Skeletal muscle tissue (tissue), 4 donors: ENCODE results near the gene EDEM2. TPM values are rescaled to one million over a fixed set of nuclear protein-coding genes. Genes with fewer than 3 reads are reported as not detected.
"Not testable (repeated sequence)": the region's sequence is repeated elsewhere in the genome, so short reads cannot be mapped to it uniquely, and the experiment has no call there.

Experiments used
- H3K27ac ChIP-seq: one replicate; pipeline ENCODE4 v1.7.0; 2013; ENCODE audit warnings: mild to moderate bottlenecking, low read depth, low read length, inconsistent platforms
- H3K27me3 ChIP-seq, 3 donors: one replicate each; pipeline ENCODE4 v1.7.0; 2013; ENCODE audit warnings: low read length in 3 of 3; ENCODE audit not compliant: control insufficient read depth in 3 of 3, insufficient read depth in 3 of 3
- H3K36me3 ChIP-seq, 3 donors: one replicate each; pipeline ENCODE4 v1.7.0; 2013; ENCODE audit warnings: low read length in 3 of 3; ENCODE audit not compliant: control insufficient read depth in 3 of 3, insufficient read depth in 3 of 3
- H3K4me1 ChIP-seq, 3 donors: one replicate each; pipeline ENCODE4 v1.7.0; 2013; ENCODE audit warnings: low read length in 3 of 3, mild to moderate bottlenecking in 3 of 3; ENCODE audit not compliant: control insufficient read depth in 3 of 3, insufficient read depth in 3 of 3
- H3K4me3 ChIP-seq, 3 donors: one replicate each; pipeline ENCODE4 v1.7.0; 2013; ENCODE audit warnings: low read length in 3 of 3
- H3K9ac ChIP-seq, 3 donors: one replicate each; pipeline ENCODE4 v1.7.0; 2013; ENCODE audit warnings: low read length in 3 of 3, mild to moderate bottlenecking in 3 of 3, moderate library complexity in 2 of 3, low read depth in 1 of 3
- H3K9me3 ChIP-seq, 3 donors: one replicate each; pipeline ENCODE4 v1.7.0; 2013; ENCODE audit warnings: low read length in 3 of 3; ENCODE audit not compliant: control insufficient read depth in 3 of 3
- total RNA-seq: library from RNA; depleted of rRNA; stranded (reverse); fragments of >200 nt; gene quantifications from one replicate; pipeline ENCODE4 v1.2.3, GENCODE V29; 2014
- donor health status: Osteomylitis.

Gene EDEM2
- total RNA-seq, 1 donor from 2014 or later: 7.8 TPM

- Histone ChIP-seq H3K27me3 (peaks cover 0 to 6% (median 0%) of the 10 kb centered on the region in 3 donors), H3K27ac (no peak overlapping the region), H3K4me1 (peaks cover 10 to 12% (median 12%) of the 10 kb centered on the region in 3 donors), H3K36me3 (peaks cover 0 to 4% (median 0%) of the 10 kb centered on the region in 3 donors), H3K9me3 (no peaks in the 10 kb centered on the region), H3K9ac (peak overlapping the region in 2 of 3 donors; percentile 64 to 68), H3K4me3 (peak overlapping the region; percentile 54 to 72 (median 69))
These were observed 24.3 kb upstream of the EDEM2 start for GRCh38 chr20:35171438-35171752.

- peaks cover 9 to 13% (median 12%) of the 10 kb centered on the region in 3 donors for H3K4me1 ChIP-seq
- not testable (repeated sequence) for H3K27ac ChIP-seq, H3K36me3 ChIP-seq, H3K9ac ChIP-seq, H3K4me3 ChIP-seq, H3K9me3 ChIP-seq, H3K27me3 ChIP-seq
These were observed 21.7 kb upstream of the EDEM2 start for GRCh38 chr20:35168701-35169409.

- no peaks in the 10 kb centered on the region for H3K9me3 ChIP-seq
- no peak overlapping the region for H3K9ac ChIP-seq
- H3K36me3 ChIP-seq: no peaks in the 10 kb centered on the region
- H3K4me3 ChIP-seq: no peak overlapping the region
- H3K4me1 ChIP-seq: peaks cover 9 to 11% (median 9%) of the 10 kb centered on the region in 3 donors
- H3K27me3 ChIP-seq: no peaks in the 10 kb centered on the region
- no peak overlapping the region for H3K27ac ChIP-seq
These were observed 20.7 kb upstream of the EDEM2 start for GRCh38 chr20:35167787-35168186.

GRCh38 chr20:35166242-35166830, 19.2 kb upstream of the EDEM2 start:
- Histone ChIP-seq H3K27ac (no peak overlapping the region), H3K36me3 (no peaks in the 10 kb centered on the region), H3K4me3 (no peak overlapping the region), H3K27me3 (no peaks in the 10 kb centered on the region), H3K4me1 (peaks cover 0 to 4% (median 0%) of the 10 kb centered on the region in 3 donors), H3K9me3 (no peaks in the 10 kb centered on the region), H3K9ac (peak overlapping the region in 1 of 3 donors; percentile 16)

GRCh38 chr20:35165221-35166185, 18.4 kb upstream of the EDEM2 start:
- Histone ChIP-seq H3K27me3 (no peaks in the 10 kb centered on the region), H3K36me3 (no peaks in the 10 kb centered on the region), H3K4me1 (peaks cover 0 to 4% (median 0%) of the 10 kb centered on the region in 3 donors), H3K9me3 (no peaks in the 10 kb centered on the region), H3K4me3 (no peak overlapping the region), H3K9ac (peak overlapping the region in 1 of 3 donors; percentile 16), H3K27ac (no peak overlapping the region)

- not testable (repeated sequence) for H3K27me3 ChIP-seq, H3K9me3 ChIP-seq, H3K9ac ChIP-seq, H3K27ac ChIP-seq, H3K4me1 ChIP-seq, H3K4me3 ChIP-seq, H3K36me3 ChIP-seq
These were observed 17.4 kb upstream of the EDEM2 start for GRCh38 chr20:35164531-35164930.

GRCh38 chr20:35160341-35160740, 13.2 kb upstream of the EDEM2 start:
- H3K9ac ChIP-seq, H3K9me3 ChIP-seq, H3K27me3 ChIP-seq, H3K4me1 ChIP-seq, H3K36me3 ChIP-seq, H3K27ac ChIP-seq, H3K4me3 ChIP-seq: not testable (repeated sequence)

GRCh38 chr20:35156978-35157377, 9.8 kb upstream of the EDEM2 start:
- H3K4me3 ChIP-seq: no peak overlapping the region
- H3K27ac ChIP-seq: no peak overlapping the region
- no peaks in the 10 kb centered on the region for H3K27me3 ChIP-seq
- no peaks in the 10 kb centered on the region for H3K36me3 ChIP-seq
- no peak overlapping the region for H3K9ac ChIP-seq
- no peaks in the 10 kb centered on the region for H3K4me1 ChIP-seq
- H3K9me3 ChIP-seq: no peaks in the 10 kb centered on the region

GRCh38 chr20:35155936-35156335, 8.8 kb upstream of the EDEM2 start:
- Histone ChIP-seq H3K9ac (no peak overlapping the region), H3K27me3 (no peaks in the 10 kb centered on the region), H3K27ac (no peak overlapping the region), H3K4me3 (no peak overlapping the region), H3K36me3 (no peaks in the 10 kb centered on the region), H3K4me1 (no peaks in the 10 kb centered on the region), H3K9me3 (no peaks in the 10 kb centered on the region)

- H3K27ac ChIP-seq: no peak overlapping the region
- H3K9ac ChIP-seq: no peak overlapping the region
- H3K36me3 ChIP-seq: no peaks in the 10 kb centered on the region
- H3K4me3 ChIP-seq: no peak overlapping the region
- H3K27me3 ChIP-seq: no peaks in the 10 kb centered on the region
- H3K9me3 ChIP-seq: no peaks in the 10 kb centered on the region
- H3K4me1 ChIP-seq: peaks cover 9 to 10% (median 10%) of the 10 kb centered on the region in 3 donors
These were observed 4.6 kb upstream of the EDEM2 start for GRCh38 chr20:35151736-35152135.
